HL-60 (cell line): Measurements from ENCODE around the gene ARHGEF11.
"Not testable (repeated sequence)": the region's sequence is repeated elsewhere in the genome, so short reads cannot be mapped to it uniquely, and the experiment has no call there.

Experiments
- DNase-seq, 2 experiments: peaks; one replicate each; pipeline ENCODE4 v3.0.0-alpha.2; 2010 to 2020; ENCODE audit warnings: low read depth in 1 of 2, low spot score in 1 of 2
- H3K27ac ChIP-seq: fragments of 250-450 bp; sonication (Bioruptor Pico); replicated peaks from 2 replicates; pipeline ENCODE4 v1.5.1; 2020; ENCODE audit warnings: mild to moderate bottlenecking, moderate library complexity
- H3K27me3 ChIP-seq: fragments of 250-450 bp; sonication (Bioruptor Pico); 2 replicates; pipeline ENCODE4 v1.5.1; 2021; ENCODE audit warnings: mild to moderate bottlenecking, moderate library complexity; ENCODE audit not compliant: insufficient read depth, poor library complexity, severe bottlenecking
- H3K4me3 ChIP-seq: replicated peaks from 2 replicates; pipeline ENCODE4 v1.5.1; 2011; ENCODE audit warnings: mild to moderate bottlenecking, control low read depth, low read length; ENCODE audit not compliant: insufficient read depth
- CTCF ChIP-seq: IDR thresholded peaks from one replicate; pipeline ENCODE4 v1.5.1; 2011; ENCODE audit warnings: low read length, control low read depth, inconsistent platforms; ENCODE audit not compliant: insufficient read depth
- GABPA ChIP-seq: IDR thresholded peaks from 2 replicates; pipeline ENCODE4 v1.6.1; 2012; ENCODE audit warnings: low read depth
- POLR2AphosphoS5 ChIP-seq: IDR thresholded peaks from 2 replicates; pipeline ENCODE4 v1.6.1; 2012; ENCODE audit warnings: low read depth
- REST ChIP-seq: IDR thresholded peaks from 2 replicates; pipeline ENCODE4 v1.6.1; 2012; ENCODE audit warnings: low read depth; ENCODE audit not compliant: insufficient replicate concordance
- SPI1 ChIP-seq: IDR thresholded peaks from 2 replicates; pipeline ENCODE4 v1.6.1; 2012; ENCODE audit warnings: low read depth, mild to moderate bottlenecking, borderline replicate concordance

The ARHGEF11 gene

GRCh38 chr1:157073944-157074685 lies 28.6 kb upstream of the ARHGEF11 start:
- Histone ChIP-seq H3K4me3 (no peak overlapping the region), H3K27me3 (peaks cover 8% of the 10 kb centered on the region), H3K27ac (no peak overlapping the region)
- TF ChIP-seq POLR2AphosphoS5 (no peak), CTCF (peak; percentile 45)
- DNase-seq, result peak in 1 of 2 experiments; percentile 69

DNA sequence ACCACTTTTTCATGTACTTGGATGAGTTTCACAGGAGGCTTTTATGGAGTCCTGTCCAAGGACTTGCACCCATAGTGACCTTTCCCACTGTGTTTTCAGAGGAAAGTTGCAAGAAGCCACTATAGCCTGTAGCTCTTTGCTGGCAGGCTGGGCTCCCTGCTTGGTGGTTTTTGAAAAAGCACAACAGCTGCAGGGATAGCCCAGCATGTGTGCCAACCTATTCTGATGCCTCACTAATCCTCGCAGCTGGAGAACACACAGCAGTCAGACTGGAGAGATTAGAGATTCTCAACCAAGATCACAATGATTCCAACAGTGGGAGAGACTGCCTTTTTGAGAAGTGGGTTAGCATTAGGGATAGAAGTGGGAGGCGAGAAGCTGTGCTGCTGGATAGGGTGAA lies 24.1 kb upstream of the ARHGEF11 start:
- no peak for DNase-seq
- H3K27me3 ChIP-seq, result peaks cover 5% of the 10 kb centered on the region
- no peak for TF ChIP-seq REST
- TF ChIP-seq SPI1, result no peak
- no peak for TF ChIP-seq CTCF
- no peak for TF ChIP-seq POLR2AphosphoS5
- no peak for TF ChIP-seq GABPA
- no peak overlapping the region for H3K27ac ChIP-seq
- no peak overlapping the region for H3K4me3 ChIP-seq

- not testable (repeated sequence) for H3K27ac ChIP-seq, H3K4me3 ChIP-seq, DNase-seq, H3K27me3 ChIP-seq
Observed at GRCh38 chr1:157059241-157059640, 13.7 kb upstream of the ARHGEF11 start.

DNA sequence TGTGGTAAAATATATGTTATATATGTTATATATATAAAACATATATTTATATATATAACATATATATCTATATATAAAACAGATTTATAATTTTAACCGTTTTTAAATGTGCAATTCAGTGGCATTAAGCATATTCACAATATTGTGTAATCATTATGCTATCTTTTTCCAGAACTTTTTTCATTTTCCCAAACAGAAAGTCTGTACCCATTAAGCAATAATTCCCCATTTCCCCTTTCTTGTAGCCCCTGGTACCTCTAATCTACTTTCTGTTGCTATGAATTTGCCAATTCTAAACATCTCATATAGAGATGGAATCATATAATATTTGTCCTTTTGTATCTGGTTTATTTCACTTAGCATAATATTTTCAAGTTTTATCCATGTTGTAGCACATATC lies 10.7 kb upstream of the ARHGEF11 start:
- DNase-seq, result no peak
- no peaks in the 10 kb centered on the region for H3K27me3 ChIP-seq

More for the DNA sequence above, 10.7 kb upstream of the ARHGEF11 start:
- no peak overlapping the region for H3K27ac ChIP-seq
- H3K4me3 ChIP-seq, result no peak overlapping the region
- TF ChIP-seq CTCF (no peak), GABPA (no peak), SPI1 (0 out of 2 replicates have a peak, but pooled peaks have one; percentile 6)
